VCaP (cell line): ENCODE results near the gene AKAP13.

Source experiments
- H3K27ac ChIP-seq: fragments of 450-650 bp; 2 replicates; pipeline ENCODE4 v1.5.1; 2017
- CTCF ChIP-seq: fragments of 450-650 bp; conservative IDR thresholded peaks from 2 replicates; pipeline ENCODE4 v1.5.1; 2017; ENCODE audit warnings: mild to moderate bottlenecking, moderate library complexity

The AKAP13 gene

DNA sequence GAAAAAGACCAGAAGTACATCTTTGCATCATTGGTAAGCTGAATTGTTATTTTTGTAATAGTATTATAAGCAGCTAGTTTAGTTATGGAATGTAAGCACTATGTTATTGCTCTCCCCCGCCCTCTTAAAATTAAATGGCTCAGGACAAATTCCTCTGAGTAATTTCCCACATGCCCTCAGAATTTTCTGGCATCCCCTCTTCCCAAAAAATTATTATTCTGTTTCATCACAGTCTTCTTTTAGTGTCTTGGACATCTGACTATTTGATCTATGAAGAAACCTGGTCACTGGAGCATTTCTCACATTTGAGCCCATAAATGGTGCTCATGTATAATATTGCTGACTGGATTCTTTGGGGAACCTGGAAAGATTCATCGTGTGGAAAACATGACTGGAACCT is 346.1 kb downstream of the AKAP13 start:
- no peak overlapping the region for H3K27ac ChIP-seq
- no peak for TF ChIP-seq CTCF

DNA sequence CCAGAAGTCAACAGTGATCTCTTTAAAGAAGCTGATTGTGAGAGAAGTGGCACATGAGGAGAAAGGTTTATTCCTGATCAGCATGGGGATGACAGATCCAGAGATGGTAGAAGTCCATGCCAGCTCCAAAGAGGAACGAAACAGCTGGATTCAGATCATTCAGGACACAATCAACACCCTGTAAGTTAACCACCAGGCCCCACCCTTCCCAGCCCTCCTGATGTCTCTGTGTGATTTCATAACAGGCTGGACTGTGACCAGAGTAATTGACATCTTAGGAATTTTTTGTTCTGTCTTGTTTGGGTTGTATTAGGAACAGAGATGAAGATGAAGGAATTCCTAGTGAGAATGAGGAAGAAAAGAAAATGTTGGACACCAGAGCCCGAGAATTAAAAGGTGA is 346.7 kb downstream of the AKAP13 start:
- no peak overlapping the region for H3K27ac ChIP-seq
- no peak for TF ChIP-seq CTCF

DNA sequence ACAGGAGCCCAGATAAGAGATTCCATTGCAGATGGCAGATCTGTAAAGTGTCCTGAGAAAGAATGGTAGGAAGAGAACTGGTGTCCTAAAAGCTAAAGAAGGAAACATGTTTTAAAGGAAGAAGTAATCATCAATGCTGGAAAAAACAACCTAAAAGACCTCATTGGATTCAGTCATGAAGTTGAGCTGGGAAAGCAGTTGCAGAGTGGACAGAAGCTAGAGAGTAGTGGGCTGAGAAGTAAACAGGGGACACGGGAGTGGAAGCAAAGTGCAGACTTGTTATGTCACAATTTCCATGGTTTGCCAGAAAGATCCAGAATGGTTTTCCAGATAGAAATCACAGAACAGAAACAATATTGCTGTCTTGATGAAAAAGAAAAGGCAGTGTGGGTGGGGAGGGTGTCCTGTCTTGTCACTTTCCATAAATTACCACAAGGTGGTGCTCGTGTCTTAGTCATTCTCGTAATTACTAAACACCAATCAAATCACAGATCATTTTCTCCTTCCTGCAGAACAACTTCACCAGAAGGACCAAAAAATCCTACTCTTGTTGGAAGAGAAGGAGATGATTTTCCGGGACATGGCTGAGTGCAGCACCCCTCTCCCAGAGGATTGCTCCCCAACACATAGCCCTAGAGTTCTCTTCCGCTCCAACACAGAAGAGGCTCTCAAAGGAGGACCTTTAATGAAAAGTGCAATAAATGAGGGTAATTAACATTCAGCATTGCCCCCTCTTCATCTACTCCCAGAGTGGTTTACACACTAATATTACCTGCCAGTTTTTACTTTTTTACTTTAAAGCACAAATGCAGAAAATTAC is 349.8 kb downstream of the AKAP13 start:
- no peak overlapping the region for H3K27ac ChIP-seq
- TF ChIP-seq CTCF: peak; percentile 89

DNA sequence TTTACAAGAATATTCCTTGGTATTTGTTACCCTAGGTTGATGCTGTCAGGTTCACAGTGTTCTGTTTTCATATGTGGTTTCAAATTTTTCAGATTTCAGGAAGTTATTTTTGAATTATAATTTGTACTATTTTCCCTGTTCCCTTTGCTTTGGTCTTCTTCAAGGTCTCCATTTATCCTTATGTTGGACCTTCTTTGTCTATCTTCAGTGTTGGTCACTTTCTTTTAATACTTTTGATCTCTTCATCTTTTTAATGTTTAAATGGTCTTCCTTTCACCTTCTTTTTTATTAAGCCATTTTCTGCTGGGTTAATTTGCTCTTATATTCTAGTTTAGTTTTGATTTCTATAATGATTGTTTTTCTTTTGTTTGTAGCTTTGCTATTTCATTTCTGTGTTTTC is 353.0 kb downstream of the AKAP13 start:
- no peak for TF ChIP-seq CTCF
- no peak overlapping the region for H3K27ac ChIP-seq

- H3K27ac ChIP-seq: no peak overlapping the region
- no peak for TF ChIP-seq CTCF
These were observed 356.7 kb downstream of the AKAP13 start for GRCh38 chr15:85737061-85737460.

DNA sequence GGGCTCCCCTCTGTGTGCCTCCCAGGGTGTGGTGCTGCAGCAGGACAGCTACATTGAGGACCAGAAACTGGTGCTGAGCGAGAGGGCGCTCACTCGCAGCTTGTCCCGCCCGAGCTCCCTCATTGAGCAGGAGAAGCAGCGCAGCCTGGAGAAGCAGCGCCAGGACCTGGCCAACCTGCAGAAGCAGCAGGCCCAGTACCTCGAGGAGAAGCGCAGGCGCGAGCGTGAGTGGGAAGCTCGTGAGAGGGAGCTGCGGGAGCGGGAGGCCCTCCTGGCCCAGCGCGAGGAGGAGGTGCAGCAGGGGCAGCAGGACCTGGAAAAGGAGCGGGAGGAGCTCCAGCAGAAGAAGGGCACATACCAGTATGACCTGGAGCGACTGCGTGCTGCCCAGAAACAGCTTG is 360.6 kb downstream of the AKAP13 start:
- no peak overlapping the region for H3K27ac ChIP-seq

GRCh38 chr15:85741662-85742061 is 361.3 kb downstream of the AKAP13 start:
- TF ChIP-seq CTCF: no peak
- H3K27ac ChIP-seq: no peak overlapping the region

More for the DNA sequence above, 360.6 kb downstream of the AKAP13 start:
- no peak for TF ChIP-seq CTCF
